HepG2 (cell line): ENCODE results near the gene MNT. TPM values are rescaled to one million over a fixed set of nuclear protein-coding genes. Genes with fewer than 3 reads are reported as not detected.

Experiments used
- ARNTL ChIP-seq: sonication (generic); formaldehyde crosslinking; IDR thresholded peaks from 2 replicates; pipeline ENCODE4 v1.4.0; 2020; ENCODE audit warnings: mild to moderate bottlenecking, missing genetic modification reagents
- ATF1 ChIP-seq: IDR thresholded peaks from 2 replicates; pipeline ENCODE4 v1.6.1; 2016; ENCODE audit warnings: mild to moderate bottlenecking, control low read depth
- HOXD1 ChIP-seq: sonication (generic); formaldehyde crosslinking; IDR thresholded peaks from 2 replicates; pipeline ENCODE4 v1.5.0; 2020; ENCODE audit warnings: missing genetic modification reagents
- IRF2 ChIP-seq: IDR thresholded peaks from 2 replicates; pipeline ENCODE4 v1.6.1; 2018; ENCODE audit warnings: missing genetic modification reagents, missing compliant biosample characterization
- NCOA2 ChIP-seq: sonication (generic); formaldehyde crosslinking; IDR thresholded peaks from 2 replicates; pipeline ENCODE4 v1.8.0; 2022; ENCODE audit warnings: inconsistent platforms
- POLR2AphosphoS5 ChIP-seq: IDR thresholded peaks from 2 replicates; pipeline ENCODE4 v1.6.1; 2012; ENCODE audit warnings: low read depth, low read length
- SP140L ChIP-seq: sonication (generic); formaldehyde crosslinking; IDR thresholded peaks from 2 replicates; pipeline ENCODE4 v1.4.0; 2020; ENCODE audit warnings: missing genetic modification reagents, borderline replicate concordance
- ZEB1 ChIP-seq: IDR thresholded peaks from 2 replicates; pipeline ENCODE4 v1.6.1; 2012; ENCODE audit warnings: mild to moderate bottlenecking, low read depth, inconsistent platforms; ENCODE audit not compliant: insufficient replicate concordance
- ZFX ChIP-seq: sonication (generic); formaldehyde crosslinking; IDR thresholded peaks from 2 replicates; pipeline ENCODE4 v1.4.0; 2020; ENCODE audit warnings: mild to moderate bottlenecking, low read depth, missing genetic modification reagents, moderate library complexity
- ZNF446 ChIP-seq: sonication (generic); formaldehyde crosslinking; IDR thresholded peaks from 2 replicates; pipeline ENCODE4 v1.5.0; 2020; ENCODE audit warnings: mild to moderate bottlenecking, missing genetic modification reagents
- ZNF724P ChIP-seq: sonication (generic); formaldehyde crosslinking; IDR thresholded peaks from 2 replicates; pipeline ENCODE4 v1.8.0; 2022; ENCODE audit warnings: missing genetic modification reagents, borderline replicate concordance
- ZNF839 ChIP-seq: sonication (generic); formaldehyde crosslinking; IDR thresholded peaks from 2 replicates; pipeline ENCODE4 v1.4.0; 2020; ENCODE audit warnings: missing genetic modification reagents, mild to moderate bottlenecking, borderline replicate concordance
- polyA plus RNA-seq, 8 experiments: library from polyadenylated mRNA; depleted of rRNA in 3 of 8; stranded (reverse) in 7 of 8; unstranded in 1 of 8; fragments of >200 nt; fragmentation: Illumina TruSeq in 4 of 8; extraction: Trizol in 4 of 8; gene quantifications; 2 replicates each; pipeline versions ENCODE4 v1.2.1 to v1.2.3, GENCODE V29; 2011 to 2016; ENCODE audit warnings: low read depth in 4 of 8, missing spikeins in 1 of 8, mixed read lengths in 1 of 8; ENCODE audit not compliant: insufficient read depth in 1 of 8
- total RNA-seq, 5 experiments: library from RNA; depleted of rRNA; stranded (reverse); fragments of >200 nt; fragmentation: Illumina TruSeq; extraction: Trizol; gene quantifications; 2 replicates each; pipeline ENCODE4 v1.2.3, GENCODE V29; 2016; ENCODE audit warnings: low read depth in 1 of 5
- TF ChIP-seq, protein P1 (sequence below): sonication (generic); formaldehyde crosslinking; IDR thresholded peaks from 2 replicates; pipeline ENCODE4 v1.5.1; 2020; ENCODE audit warnings: missing genetic modification reagents, mild to moderate bottlenecking, borderline replicate concordance
- TF ChIP-seq, protein P2 (sequence below): sonication (generic); formaldehyde crosslinking; IDR thresholded peaks from 2 replicates; pipeline ENCODE4 v1.4.0; 2020; ENCODE audit warnings: missing genetic modification reagents, borderline replicate concordance
- TF ChIP-seq, protein P3 (sequence below): sonication (generic); formaldehyde crosslinking; IDR thresholded peaks from 2 replicates; pipeline ENCODE4 v1.4.0; 2020; ENCODE audit warnings: missing genetic modification reagents
- TF ChIP-seq, protein P4 (sequence below), 2 experiments: sonication (generic) in 1 of 2; formaldehyde crosslinking in 1 of 2; IDR thresholded peaks; 2 replicates each; pipeline versions ENCODE4 v1.5.1 to v1.6.1; 2011 to 2020; ENCODE audit warnings: borderline replicate concordance in 1 of 2, low read depth in 1 of 2, low read length in 1 of 2, mild to moderate bottlenecking in 1 of 2, missing genetic modification reagents in 1 of 2, moderate library complexity in 1 of 2

Gene MNT
- total and polyA plus RNA-seq, 2 of the 13 experiments (the other 11 are each of a cell fraction or from before 2014, with no cell fraction given): 2.1 to 3.5 TPM

DNA sequence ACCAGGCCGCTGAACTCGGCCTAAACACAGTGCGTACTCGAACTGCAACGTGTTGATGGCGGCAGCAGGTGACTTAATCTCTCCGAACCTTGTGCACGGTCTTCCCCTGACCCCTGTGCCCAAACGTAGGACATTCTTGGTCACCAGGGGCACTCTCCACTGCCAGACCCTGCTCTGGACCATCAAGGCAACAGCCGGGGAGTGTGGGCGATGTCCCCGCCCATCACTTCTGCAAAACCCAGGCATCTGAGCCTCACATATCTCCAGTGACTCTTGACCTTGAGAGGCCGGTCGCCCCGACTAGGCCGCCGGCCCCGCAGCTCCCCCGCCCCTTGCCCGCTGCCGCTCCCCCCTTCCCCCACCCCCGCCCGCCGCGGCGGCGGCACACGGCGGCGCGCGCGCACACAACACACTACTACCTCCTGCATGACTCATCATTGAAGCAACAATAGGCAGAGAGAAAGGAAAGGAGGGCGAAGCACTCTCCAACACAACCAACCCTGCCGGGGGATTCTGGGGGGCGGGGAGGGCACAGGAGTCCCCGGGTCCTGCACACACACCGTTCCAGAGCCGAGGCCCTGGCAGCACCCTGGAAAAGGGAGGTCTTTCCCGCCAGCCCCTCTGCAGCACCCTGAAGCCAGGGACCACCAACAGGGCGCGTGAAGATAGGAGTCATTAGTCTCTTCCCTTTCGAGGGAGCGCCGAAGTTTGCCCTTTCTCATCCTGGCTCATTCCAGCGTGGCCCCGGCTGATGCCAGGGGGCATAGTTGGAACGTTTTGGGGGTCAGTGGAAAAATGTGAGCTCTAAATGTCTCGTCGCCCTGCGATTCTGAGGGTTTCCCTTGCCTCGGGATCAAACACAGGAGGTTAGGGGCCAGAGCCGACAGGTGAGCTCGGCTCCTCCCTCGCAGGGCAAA, 1.9 kb downstream of the MNT start (continued):
- TF ChIP-seq, protein P1, sequence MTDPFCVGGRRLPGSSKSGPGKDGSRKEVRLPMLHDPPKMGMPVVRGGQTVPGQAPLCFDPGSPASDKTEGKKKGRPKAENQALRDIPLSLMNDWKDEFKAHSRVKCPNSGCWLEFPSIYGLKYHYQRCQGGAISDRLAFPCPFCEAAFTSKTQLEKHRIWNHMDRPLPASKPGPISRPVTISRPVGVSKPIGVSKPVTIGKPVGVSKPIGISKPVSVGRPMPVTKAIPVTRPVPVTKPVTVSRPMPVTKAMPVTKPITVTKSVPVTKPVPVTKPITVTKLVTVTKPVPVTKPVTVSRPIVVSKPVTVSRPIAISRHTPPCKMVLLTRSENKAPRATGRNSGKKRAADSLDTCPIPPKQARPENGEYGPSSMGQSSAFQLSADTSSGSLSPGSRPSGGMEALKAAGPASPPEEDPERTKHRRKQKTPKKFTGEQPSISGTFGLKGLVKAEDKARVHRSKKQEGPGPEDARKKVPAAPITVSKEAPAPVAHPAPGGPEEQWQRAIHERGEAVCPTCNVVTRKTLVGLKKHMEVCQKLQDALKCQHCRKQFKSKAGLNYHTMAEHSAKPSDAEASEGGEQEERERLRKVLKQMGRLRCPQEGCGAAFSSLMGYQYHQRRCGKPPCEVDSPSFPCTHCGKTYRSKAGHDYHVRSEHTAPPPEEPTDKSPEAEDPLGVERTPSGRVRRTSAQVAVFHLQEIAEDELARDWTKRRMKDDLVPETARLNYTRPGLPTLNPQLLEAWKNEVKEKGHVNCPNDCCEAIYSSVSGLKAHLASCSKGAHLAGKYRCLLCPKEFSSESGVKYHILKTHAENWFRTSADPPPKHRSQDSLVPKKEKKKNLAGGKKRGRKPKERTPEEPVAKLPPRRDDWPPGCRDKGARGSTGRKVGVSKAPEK (CRISPR knock-in tag): no peak
- TF ChIP-seq POLR2AphosphoS5 (peak; percentile 48; the same call in 1 of the 2 replicates), NCOA2 (CRISPR knock-in tag) (0 out of 2 replicates have a peak, but pooled peaks have one; percentile 6), ZEB1 (no peak), ZNF446 (CRISPR knock-in tag) (no peak; the same call in 1 of the 2 replicates), ZNF724P (CRISPR knock-in tag) (no peak), HOXD1 (CRISPR knock-in tag) (no peak), IRF2 (CRISPR knock-in tag) (no peak), ZNF839 (no peak), SP140L (no peak), ARNTL (no peak), ATF1 (CRISPR knock-in tag) (no peak), ZFX (CRISPR knock-in tag) (peak; percentile 47)
- TF ChIP-seq, protein P2, sequence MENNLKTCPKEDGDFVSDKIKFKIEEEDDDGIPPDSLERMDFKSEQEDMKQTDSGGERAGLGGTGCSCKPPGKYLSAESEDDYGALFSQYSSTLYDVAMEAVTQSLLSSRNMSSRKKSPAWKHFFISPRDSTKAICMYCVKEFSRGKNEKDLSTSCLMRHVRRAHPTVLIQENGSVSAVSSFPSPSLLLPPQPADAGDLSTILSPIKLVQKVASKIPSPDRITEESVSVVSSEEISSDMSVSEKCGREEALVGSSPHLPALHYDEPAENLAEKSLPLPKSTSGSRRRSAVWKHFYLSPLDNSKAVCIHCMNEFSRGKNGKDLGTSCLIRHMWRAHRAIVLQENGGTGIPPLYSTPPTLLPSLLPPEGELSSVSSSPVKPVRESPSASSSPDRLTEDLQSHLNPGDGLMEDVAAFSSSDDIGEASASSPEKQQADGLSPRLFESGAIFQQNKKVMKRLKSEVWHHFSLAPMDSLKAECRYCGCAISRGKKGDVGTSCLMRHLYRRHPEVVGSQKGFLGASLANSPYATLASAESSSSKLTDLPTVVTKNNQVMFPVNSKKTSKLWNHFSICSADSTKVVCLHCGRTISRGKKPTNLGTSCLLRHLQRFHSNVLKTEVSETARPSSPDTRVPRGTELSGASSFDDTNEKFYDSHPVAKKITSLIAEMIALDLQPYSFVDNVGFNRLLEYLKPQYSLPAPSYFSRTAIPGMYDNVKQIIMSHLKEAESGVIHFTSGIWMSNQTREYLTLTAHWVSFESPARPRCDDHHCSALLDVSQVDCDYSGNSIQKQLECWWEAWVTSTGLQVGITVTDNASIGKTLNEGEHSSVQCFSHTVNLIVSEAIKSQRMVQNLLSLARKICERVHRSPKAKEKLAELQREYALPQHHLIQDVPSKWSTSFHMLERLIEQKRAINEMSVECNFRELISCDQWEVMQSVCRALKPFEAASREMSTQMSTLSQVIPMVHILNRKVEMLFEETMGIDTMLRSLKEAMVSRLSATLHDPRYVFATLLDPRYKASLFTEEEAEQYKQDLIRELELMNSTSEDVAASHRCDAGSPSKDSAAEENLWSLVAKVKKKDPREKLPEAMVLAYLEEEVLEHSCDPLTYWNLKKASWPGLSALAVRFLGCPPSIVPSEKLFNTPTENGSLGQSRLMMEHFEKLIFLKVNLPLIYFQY (CRISPR knock-in tag): no peak
- TF ChIP-seq, protein P3, sequence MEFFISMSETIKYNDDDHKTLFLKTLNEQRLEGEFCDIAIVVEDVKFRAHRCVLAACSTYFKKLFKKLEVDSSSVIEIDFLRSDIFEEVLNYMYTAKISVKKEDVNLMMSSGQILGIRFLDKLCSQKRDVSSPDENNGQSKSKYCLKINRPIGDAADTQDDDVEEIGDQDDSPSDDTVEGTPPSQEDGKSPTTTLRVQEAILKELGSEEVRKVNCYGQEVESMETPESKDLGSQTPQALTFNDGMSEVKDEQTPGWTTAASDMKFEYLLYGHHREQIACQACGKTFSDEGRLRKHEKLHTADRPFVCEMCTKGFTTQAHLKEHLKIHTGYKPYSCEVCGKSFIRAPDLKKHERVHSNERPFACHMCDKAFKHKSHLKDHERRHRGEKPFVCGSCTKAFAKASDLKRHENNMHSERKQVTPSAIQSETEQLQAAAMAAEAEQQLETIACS: peak; percentile 58; the same call in 1 of the 2 replicates
- TF ChIP-seq, protein P4, sequence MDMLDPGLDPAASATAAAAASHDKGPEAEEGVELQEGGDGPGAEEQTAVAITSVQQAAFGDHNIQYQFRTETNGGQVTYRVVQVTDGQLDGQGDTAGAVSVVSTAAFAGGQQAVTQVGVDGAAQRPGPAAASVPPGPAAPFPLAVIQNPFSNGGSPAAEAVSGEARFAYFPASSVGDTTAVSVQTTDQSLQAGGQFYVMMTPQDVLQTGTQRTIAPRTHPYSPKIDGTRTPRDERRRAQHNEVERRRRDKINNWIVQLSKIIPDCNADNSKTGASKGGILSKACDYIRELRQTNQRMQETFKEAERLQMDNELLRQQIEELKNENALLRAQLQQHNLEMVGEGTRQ (IDR thresholded peaks at IDR 0.05; ENCODE audit: low read depth, low read length): no peak
- TF ChIP-seq, protein P4 (CRISPR knock-in tag; IDR thresholded peaks at IDR 0.05; ENCODE audit: borderline replicate concordance): no peak
